Suprapubic skin (tissue), 3 donors: ENCODE data around the gene SGCE.

ENCODE experiments used
- CTCF ChIP-seq, 2 donors: fragments of 200-600 bp in 1 of 2; fragments of 450-650 bp in 1 of 2; sonication (generic) in 1 of 2; IDR thresholded peaks; one replicate each; pipeline ENCODE4 v1.5.1; 2016 to 2019; ENCODE audit warnings: antibody characterized with exemption in 2 of 2, mild to moderate bottlenecking in 1 of 2, moderate library complexity in 1 of 2
- EP300 ChIP-seq: sonication (generic); formaldehyde crosslinking; IDR thresholded peaks from one replicate; pipeline ENCODE4 v1.6.1; 2017; ENCODE audit warnings: antibody characterized with exemption
- POLR2A ChIP-seq, 2 donors: fragments of 450-650 bp; IDR thresholded peaks; one replicate each; pipeline ENCODE4 v1.6.1; 2017; ENCODE audit warnings: antibody characterized with exemption in 2 of 2, mild to moderate bottlenecking in 2 of 2, moderate library complexity in 2 of 2

DNA sequence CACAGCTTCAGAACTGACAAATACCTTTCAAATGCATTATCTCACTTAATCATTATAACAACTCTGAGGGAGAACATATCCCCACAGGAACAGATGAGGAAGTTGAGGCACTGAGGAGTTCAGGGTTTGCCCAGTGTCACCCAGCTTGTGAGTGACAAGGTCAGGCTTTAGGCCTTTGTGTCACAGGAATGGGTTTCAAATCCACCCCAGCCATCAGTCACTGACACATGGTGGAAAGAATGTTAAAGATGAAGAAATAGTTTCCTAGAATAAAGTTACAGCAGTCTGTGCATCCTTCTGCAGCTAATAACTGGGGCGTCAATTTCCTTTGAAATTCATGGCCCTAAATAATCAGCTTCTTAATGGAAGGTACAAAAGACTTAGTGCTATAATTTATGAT lies 37.8 kb downstream of the SGCE start:
- TF ChIP-seq CTCF (IDR thresholded peaks at IDR 0.05) (no peak), POLR2A (IDR thresholded peaks at IDR 0.05) (no peak), EP300 (no peak)
